SJCRH30 (cell line): ENCODE results near the gene KRTAP12-3. TPM values are rescaled to one million over a fixed set of nuclear protein-coding genes. Genes with fewer than 3 reads are reported as not detected.
"Not testable (repeated sequence)": the region's sequence is repeated elsewhere in the genome, so short reads cannot be mapped to it uniquely, and the experiment has no call there.

Source experiments
- DNase-seq, 2 experiments: peaks; one replicate each; pipeline ENCODE4 v3.0.0-alpha.2; 2015 to 2020
- H3K27ac ChIP-seq: fragments of 250-450 bp; sonication (Bioruptor Pico); 2 replicates; pipeline ENCODE4 v1.5.1; 2020; ENCODE audit warnings: mild to moderate bottlenecking, moderate library complexity
- H3K27me3 ChIP-seq: fragments of 250-450 bp; sonication (Bioruptor Pico); 2 replicates; pipeline ENCODE4 v1.5.1; 2020; ENCODE audit warnings: mild to moderate bottlenecking, moderate library complexity
- H3K36me3 ChIP-seq: fragments of 250-450 bp; sonication (Bioruptor Pico); 2 replicates; pipeline ENCODE4 v1.5.1; 2020; ENCODE audit warnings: mild to moderate bottlenecking, moderate library complexity
- H3K4me1 ChIP-seq: fragments of 250-450 bp; sonication (Bioruptor Pico); 2 replicates; pipeline ENCODE4 v1.5.1; 2020; ENCODE audit warnings: mild to moderate bottlenecking, moderate library complexity
- H3K4me3 ChIP-seq: fragments of 250-450 bp; sonication (Bioruptor Pico); 2 replicates; pipeline ENCODE4 v1.5.1; 2020; ENCODE audit warnings: mild to moderate bottlenecking, moderate library complexity
- H3K9me3 ChIP-seq: fragments of 250-450 bp; sonication (Bioruptor Pico); replicated peaks from 2 replicates; pipeline ENCODE4 v1.5.1; 2020; ENCODE audit warnings: mild to moderate bottlenecking, moderate library complexity
- total RNA-seq: library from RNA; depleted of rRNA; stranded (reverse); fragments of >200 nt; shearing (Covaris generic); gene quantifications from 2 replicates; pipeline ENCODE4 v1.2.3, GENCODE V29; 2014; rRNA removed

Gene KRTAP12-3, protein sequence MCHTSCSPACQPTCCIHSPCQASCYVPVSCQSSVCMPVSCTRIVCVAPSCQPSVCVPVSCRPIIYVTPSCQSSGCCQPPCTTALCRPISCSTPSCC
- not detected in 2 replicates for total RNA-seq

DNA sequence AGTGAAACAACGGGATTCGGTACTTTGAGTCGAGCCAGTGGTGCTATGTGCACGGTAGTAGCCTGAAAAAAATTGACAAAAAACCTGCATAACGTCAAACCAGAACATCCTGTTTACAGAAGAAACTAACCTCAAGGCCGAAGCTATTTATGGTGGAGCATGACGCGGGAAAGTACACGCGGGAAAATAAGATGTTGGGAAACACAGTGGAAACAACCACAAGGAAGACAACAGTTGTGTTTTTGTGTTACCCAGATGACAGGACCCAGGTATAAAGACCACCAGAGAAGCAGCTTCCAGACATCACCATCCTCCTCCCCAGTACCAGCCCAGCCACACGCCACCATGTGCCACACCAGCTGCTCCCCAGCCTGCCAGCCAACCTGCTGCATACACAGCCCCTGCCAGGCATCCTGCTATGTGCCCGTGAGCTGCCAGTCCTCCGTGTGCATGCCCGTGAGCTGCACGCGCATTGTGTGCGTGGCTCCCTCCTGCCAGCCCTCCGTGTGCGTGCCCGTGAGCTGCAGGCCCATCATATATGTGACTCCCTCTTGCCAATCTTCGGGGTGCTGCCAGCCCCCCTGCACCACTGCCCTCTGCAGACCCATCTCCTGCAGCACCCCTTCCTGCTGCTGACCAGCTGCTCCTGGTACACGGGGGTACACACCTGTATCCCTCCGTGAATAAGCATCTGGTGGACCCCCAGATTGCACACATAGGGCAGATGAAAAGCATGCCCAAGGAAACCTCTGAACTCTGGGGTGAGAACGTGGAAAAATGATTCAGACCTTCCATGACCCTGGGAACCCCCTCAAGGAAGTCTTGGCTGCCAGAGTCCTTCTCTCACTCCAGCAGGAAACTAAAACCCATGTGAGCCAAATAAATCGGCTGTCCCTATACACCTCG is at the start of gene KRTAP12-3:
TSS of gene KRTAP12-3 (plus strand) at position 298 of the 906 bp plus-strand sequence. CDS start at position 346, 48 bp downstream.
- DNase-seq: no peak
- Histone ChIP-seq H3K27me3 (no peaks in the 10 kb centered on the region), H3K4me1 (no peaks in the 10 kb centered on the region)

DNA sequence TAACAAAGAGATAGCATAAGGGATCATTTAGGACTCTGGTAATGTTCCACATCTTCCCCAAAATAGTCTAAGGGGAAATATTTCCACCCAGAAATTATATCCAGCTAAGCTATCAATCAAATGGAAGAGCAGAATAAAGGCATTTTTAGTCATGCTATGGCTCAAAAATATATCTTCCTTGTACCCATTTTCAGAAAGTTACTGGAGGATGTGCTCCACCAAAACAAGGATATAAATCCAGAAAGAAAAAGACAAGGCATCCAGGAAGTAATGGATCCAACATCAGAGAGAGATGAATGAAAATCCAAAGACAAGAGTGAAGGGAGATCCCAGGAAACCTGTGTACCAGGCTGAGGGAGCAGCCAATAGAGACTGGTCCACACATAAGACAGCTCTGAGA is 48.5 kb upstream of the KRTAP12-3 start:
- H3K27ac ChIP-seq: no peak overlapping the region
- H3K27me3 ChIP-seq: no peaks in the 10 kb centered on the region
- H3K36me3 ChIP-seq: no peaks in the 10 kb centered on the region
- H3K4me1 ChIP-seq: no peaks in the 10 kb centered on the region
- no peaks in the 10 kb centered on the region; the same call in 1 of the 2 replicates for H3K9me3 ChIP-seq
- no peak overlapping the region for H3K4me3 ChIP-seq
- DNase-seq: no peak

More for the DNA sequence above, at the start of gene KRTAP12-3:
- no peaks in the 10 kb centered on the region for H3K36me3 ChIP-seq
- no peak within 1 kb of the TSS for H3K27ac ChIP-seq
- no peak within 1 kb of the TSS for H3K4me3 ChIP-seq
- H3K9me3 ChIP-seq: peaks cover 6% of the 10 kb centered on the region; the same call in 1 of the 2 replicates

DNA sequence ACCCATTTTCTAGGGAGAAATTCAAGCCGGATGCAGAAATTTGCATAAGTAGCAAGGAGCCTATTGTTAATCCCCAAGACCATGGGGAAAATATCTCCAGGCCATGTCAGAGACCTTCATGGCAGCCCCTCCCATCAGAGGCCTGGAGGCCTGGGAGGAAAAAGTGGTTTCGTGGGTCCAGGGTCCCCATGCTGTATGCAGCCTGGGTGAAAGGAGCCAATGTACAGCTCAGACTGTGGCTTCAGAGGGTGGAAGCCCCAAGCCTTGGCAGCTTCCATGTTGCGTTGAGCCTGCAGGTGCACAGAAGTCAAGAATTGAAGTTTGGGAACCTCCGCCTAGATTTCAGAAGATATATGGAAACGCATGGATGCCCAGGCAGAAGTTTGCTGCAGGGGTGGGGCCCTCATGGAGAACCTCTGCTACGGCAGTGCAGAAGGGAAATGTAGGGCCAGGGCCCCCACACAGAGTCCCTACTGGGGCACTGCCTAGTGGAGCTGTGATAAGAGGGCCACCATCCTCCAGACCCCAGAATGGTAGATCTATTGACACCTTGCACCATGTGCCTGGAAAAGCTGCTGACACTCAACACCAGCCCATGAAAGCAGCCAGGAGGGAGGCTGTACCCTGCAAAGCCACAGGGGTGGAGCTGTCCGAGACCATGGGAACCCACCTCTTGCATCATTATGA is 47.4 kb upstream of the KRTAP12-3 start:
- H3K9me3 ChIP-seq, H3K4me1 ChIP-seq, DNase-seq, H3K4me3 ChIP-seq, H3K36me3 ChIP-seq, H3K27ac ChIP-seq, H3K27me3 ChIP-seq: not testable (repeated sequence)

DNA sequence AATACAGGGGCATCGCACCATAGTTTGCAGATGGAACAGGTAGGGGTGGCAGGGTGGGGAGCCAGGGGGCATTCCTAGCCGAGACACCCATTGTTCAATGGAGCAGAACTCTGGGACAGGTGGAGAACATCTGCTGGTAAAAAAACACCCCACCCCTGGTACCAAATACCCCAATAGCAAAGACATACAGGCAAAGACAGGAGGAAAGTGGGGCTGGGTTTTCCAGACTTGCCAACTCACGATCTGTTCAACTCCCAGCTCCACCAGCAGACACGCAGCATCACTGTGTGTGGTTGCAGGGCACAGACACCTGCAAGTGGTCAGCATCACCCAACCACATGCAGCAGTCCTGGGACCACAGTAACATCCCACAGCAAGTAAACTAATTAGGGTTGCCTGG is 46.2 kb upstream of the KRTAP12-3 start:
- no peaks in the 10 kb centered on the region for H3K36me3 ChIP-seq
- no peaks in the 10 kb centered on the region for H3K4me1 ChIP-seq
- H3K27ac ChIP-seq: no peak overlapping the region
- no peak overlapping the region for H3K4me3 ChIP-seq
- no peak for DNase-seq
- H3K9me3 ChIP-seq: no peaks in the 10 kb centered on the region; the same call in 1 of the 2 replicates
- no peaks in the 10 kb centered on the region for H3K27me3 ChIP-seq

DNA sequence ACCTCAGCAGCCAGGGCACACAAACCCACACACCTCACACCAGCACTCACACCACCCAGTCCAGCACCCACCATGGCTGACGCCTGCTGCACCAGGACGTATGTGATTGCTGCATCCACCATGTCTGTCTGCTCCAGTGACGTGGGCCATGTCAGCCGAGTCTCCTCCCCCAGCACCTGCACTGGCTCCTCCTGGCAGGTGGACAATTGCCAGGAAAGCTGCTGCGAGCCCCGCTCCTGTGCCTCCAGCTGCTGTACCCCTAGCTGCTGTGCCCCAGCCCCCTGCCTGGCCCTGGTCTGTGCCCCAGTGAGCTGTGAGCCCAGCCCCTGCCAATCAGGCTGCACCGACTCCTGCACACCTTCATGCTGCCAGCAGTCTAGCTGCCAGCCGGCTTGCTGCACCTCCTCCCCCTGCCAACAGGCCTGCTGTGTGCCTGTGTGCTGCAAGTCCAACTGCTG is 45.7 kb upstream of the KRTAP12-3 start, which contains the start of gene KRTAP10-8:
TSS of gene KRTAP10-8 (plus strand) at position 51 of the 458 bp plus-strand sequence. CDS start at position 73, 22 bp downstream.
- no peaks in the 10 kb centered on the region for H3K27me3 ChIP-seq
- DNase-seq: no peak
- H3K4me3 ChIP-seq: no peak within 1 kb of the TSS
- no peaks in the 10 kb centered on the region for H3K4me1 ChIP-seq
- H3K9me3 ChIP-seq: no peaks in the 10 kb centered on the region; the same call in 1 of the 2 replicates
- no peaks in the 10 kb centered on the region for H3K36me3 ChIP-seq
- H3K27ac ChIP-seq: no peak within 1 kb of the TSS

DNA sequence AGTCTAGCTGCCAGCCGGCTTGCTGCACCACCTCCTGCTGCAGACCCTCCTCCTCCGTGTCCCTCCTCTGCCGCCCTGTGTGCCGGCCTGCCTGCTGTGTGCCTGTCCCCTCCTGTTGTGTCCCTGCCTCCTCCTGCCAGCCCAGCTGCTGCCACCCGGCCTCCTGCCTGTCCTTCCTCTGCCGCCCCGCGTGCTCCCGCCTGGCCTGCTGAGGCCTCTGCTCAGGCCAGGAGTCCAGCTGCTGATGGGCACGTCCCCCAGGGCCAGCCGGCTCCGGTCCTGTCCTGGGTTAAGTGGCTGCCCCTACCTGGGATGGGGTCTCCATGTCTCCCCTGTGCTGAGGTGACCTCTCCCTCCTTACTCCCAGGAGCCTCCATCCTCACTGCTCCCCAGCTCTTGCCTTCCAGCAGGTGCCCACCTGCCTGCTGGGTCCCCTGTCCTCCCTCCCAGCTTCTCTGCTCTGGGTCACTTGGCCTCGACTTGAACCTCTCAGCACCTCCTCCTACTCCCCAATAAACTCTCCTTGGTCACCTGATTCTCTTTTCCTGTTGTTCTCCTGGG is 45.0 kb upstream of the KRTAP12-3 start:
- Histone ChIP-seq H3K4me3 (no peak overlapping the region), H3K4me1 (no peaks in the 10 kb centered on the region), H3K27ac (no peak overlapping the region), H3K9me3 (no peaks in the 10 kb centered on the region; the same call in 1 of the 2 replicates), H3K27me3 (no peaks in the 10 kb centered on the region), H3K36me3 (no peaks in the 10 kb centered on the region)
- no peak for DNase-seq

DNA sequence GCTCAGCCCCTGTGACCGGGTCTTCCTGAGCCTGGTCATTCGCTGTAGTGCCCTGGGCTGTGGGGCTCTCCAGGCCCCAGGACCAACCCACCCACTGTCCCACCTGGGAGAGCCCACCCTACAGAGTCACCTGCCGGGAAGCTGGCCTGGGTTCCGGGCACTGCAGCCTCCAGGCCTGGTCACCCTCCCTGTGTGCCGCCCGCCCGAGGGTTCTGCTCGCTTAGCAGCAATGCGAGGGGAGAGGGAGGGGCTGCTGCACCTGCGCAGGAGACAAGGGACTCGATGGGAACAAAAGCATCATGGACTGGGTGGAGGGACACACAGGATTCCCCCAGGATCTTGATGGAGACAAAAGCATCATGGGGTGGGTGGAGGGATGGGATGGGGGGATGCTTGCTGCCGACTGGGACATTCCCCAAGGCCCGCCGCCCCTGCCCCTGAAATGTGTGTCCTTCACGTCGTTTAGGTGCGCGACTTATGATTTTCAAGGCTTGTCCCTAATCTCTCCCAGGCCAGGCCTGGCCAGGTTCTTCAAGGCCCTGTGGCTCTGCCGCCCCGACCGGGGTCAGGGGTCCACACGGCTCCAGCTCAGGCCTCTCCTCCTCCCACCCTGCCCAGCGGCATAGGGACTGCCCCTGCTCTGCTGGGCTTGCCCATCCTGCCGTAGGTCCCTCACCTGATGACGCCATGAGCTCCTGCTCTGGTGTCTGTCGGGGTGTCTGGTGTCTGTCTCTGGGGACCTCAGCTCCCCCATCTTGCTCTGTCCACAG is 44.2 kb upstream of the KRTAP12-3 start:
- Histone ChIP-seq H3K27me3 (no peaks in the 10 kb centered on the region), H3K27ac (no peak overlapping the region), H3K4me1 (no peaks in the 10 kb centered on the region), H3K9me3 (no peaks in the 10 kb centered on the region; the same call in 1 of the 2 replicates), H3K4me3 (no peak overlapping the region), H3K36me3 (no peaks in the 10 kb centered on the region)
- DNase-seq: no peak

DNA sequence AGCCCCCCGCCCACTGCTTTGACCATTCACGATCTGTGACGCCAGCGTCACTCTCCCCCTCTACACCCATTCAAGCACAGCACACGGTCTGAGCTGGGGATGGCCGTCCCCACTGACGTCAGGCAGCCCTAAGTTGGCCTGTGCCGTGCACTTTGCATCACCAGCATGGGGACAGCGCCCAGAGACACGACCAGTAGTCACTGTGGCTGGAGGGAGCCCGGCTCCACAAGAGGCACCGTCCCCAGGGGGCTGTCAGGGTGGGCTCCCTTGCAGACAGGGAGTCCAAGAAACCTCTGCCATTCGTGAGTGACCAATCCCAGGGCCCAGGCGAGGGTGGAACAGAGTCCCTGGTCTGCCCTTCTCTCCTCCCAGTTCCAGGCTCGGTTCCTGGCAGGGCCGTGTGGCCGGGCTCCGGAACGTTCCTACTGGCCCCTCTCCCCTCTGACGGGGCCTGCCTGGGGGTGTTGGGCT is 43.5 kb upstream of the KRTAP12-3 start:
- no peak for DNase-seq
- H3K27me3 ChIP-seq: no peaks in the 10 kb centered on the region

DNA sequence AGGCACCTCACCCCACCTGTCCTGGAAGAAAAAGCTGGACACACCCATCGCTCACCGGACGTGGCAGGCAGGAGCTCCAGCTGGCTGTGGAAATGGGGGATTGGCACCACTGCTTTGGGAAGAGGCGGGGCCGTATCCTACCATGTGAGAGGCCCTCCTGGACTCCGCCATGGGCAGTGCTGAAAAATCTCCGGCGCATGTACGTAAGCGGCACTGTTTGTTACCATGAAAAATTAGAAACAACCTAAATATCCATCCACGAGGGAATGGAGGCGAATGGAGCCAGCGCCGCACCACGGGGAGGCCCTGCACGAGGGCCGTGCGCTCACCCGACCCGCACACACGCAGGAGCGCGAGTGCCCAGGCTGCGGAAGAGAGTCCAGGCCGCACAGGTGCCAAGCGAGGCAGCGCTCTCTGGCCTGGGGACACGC is 42.8 kb upstream of the KRTAP12-3 start:
- H3K9me3 ChIP-seq: peaks cover 6% of the 10 kb centered on the region; the same call in 1 of the 2 replicates
- no peaks in the 10 kb centered on the region for H3K4me1 ChIP-seq

More for the DNA sequence above, 43.5 kb upstream of the KRTAP12-3 start:
- Histone ChIP-seq H3K36me3 (no peaks in the 10 kb centered on the region), H3K9me3 (no peaks in the 10 kb centered on the region; the same call in 1 of the 2 replicates), H3K4me1 (no peaks in the 10 kb centered on the region), H3K27ac (no peak overlapping the region), H3K4me3 (no peak overlapping the region)

DNA sequence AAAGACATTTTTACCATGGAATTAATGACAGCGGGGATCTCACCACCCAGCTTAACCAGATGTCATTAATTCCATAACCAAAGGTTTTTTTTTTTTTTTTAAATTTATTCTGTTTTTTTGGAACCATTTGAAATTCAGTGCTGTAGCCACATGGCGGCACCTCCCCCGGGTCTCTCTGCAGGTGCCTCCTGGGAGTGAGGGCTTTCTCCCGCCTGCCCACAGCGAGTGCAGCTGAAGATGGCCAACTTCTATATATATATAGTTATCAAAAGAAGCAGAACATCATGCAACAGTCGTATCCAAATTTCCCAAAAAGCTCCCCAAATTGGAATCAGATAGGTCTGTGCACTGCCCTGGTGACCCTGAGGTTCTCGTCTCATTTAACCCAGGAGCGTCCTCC is 42.3 kb upstream of the KRTAP12-3 start:
- Histone ChIP-seq H3K27me3 (no peaks in the 10 kb centered on the region), H3K27ac (no peak overlapping the region), H3K4me3 (no peak overlapping the region), H3K36me3 (no peaks in the 10 kb centered on the region), H3K9me3 (peaks cover 9% of the 10 kb centered on the region; the same call in 1 of the 2 replicates), H3K4me1 (no peaks in the 10 kb centered on the region)
- DNase-seq: no peak

More for the DNA sequence above, 42.8 kb upstream of the KRTAP12-3 start:
- DNase-seq: no peak
- Histone ChIP-seq H3K27me3 (no peaks in the 10 kb centered on the region), H3K27ac (no peak overlapping the region), H3K4me3 (no peak overlapping the region), H3K36me3 (no peaks in the 10 kb centered on the region)

DNA sequence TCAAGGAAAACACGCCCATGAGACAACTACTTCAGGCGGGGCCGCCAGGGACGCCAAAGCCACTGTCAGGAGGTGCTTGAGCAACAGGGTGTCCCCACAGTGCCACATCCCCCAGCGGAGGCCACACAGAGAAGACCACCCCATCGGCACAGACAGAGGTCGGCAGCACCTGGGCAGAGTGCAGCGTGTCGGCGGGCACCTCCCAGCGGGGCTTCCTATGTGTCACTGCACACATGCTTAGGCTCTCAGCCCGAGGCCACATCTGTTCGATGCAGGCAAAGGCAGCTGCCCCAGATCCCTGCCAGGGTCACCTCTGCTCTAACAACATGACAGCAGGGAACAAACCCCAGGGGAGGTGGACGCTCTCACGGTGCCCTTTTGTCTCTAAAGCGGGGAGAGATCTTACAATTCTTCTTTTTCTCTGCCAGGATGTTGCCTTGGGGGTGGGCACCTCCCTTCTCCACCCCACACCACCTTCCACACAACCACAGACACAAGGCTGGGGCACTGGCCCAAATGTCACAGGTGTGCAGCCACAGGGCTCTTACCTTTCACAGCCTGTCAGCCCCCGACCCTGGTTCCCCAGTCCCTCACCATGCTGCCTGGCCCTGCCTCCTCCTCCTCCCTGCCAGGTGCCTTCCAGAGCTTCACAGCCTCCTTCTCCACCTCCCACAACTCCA is 41.7 kb upstream of the KRTAP12-3 start:
- Histone ChIP-seq H3K9me3 (peaks cover 9% of the 10 kb centered on the region; the same call in 1 of the 2 replicates), H3K36me3 (no peaks in the 10 kb centered on the region), H3K4me3 (no peak overlapping the region), H3K27me3 (no peaks in the 10 kb centered on the region), H3K27ac (no peak overlapping the region), H3K4me1 (no peaks in the 10 kb centered on the region)
- no peak for DNase-seq

DNA sequence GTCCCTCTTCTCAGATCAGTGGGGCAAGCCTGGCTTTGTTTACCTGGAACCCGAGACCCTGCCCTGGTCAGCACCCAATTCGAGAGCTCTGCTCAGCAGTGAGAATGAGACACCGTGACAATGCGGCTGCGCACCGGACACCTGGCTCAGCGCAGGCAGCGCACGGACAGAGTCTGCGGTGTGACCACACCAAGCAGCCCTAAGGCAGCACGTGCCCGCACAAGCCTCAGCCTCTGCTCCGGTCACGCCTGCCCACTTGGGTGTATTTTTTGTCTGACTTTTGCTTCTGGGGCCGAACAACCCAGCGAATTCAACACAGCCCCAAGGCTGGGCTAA is 41.2 kb upstream of the KRTAP12-3 start:
- H3K9me3 ChIP-seq: peaks cover 9% of the 10 kb centered on the region; the same call in 1 of the 2 replicates
- no peaks in the 10 kb centered on the region for H3K36me3 ChIP-seq
- no peaks in the 10 kb centered on the region for H3K27me3 ChIP-seq
- H3K27ac ChIP-seq: no peak overlapping the region
- no peak overlapping the region for H3K4me3 ChIP-seq
- H3K4me1 ChIP-seq: no peaks in the 10 kb centered on the region
- DNase-seq: no peak

DNA sequence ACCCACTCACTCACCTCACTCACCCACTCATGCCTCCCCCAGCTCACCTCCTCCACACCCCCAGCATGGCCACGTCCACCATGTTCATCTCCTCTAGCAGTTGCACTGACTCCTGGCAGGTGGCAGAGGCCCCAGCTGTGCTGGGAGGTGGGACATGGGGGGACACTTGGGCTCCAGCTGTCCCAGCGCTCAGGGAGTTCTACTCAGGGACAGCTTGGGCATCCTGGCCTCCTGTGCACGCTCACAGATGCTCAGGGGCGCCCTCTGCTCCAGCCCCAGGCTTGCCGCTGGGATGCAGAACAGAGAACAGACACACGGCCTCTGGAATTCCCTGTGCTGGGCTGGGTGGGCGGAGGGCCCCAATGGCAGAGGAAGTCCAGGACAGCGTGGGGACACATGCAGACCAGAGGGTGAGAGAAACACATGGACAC is 40.6 kb upstream of the KRTAP12-3 start:
- H3K9me3 ChIP-seq: peaks cover 9% of the 10 kb centered on the region; the same call in 1 of the 2 replicates
- no peaks in the 10 kb centered on the region for H3K27me3 ChIP-seq
- no peaks in the 10 kb centered on the region for H3K4me1 ChIP-seq
- no peak overlapping the region for H3K27ac ChIP-seq
- no peak for DNase-seq
- no peaks in the 10 kb centered on the region for H3K36me3 ChIP-seq
- no peak overlapping the region for H3K4me3 ChIP-seq
